HCT116 (cell line): Measurements from ENCODE around the gene ESRRG. TPM values are rescaled to one million over a fixed set of nuclear protein-coding genes. Genes with fewer than 3 reads are reported as not detected.

ENCODE experiments used
- ATAC-seq: fragments of 200-7000 bp; cut with Tn5 transposase; 2 replicates; pipeline ENCODE4 v1.9.1; 2020; ENCODE audit warnings: mild to moderate bottlenecking, moderate library complexity
- BruUV-seq: library from RNA; stranded (reverse); fragments of 400-500 nt; replicated peaks from 2 replicates; lab custom pipeline; 2021; lab: Mats Ljungman, UMichigan
- CTCF ChIA-PET: fragments of 300-600 bp; sonication (Branson Sonifier 250); formaldehyde crosslinking; loops from one replicate; lab custom pipeline; 2021; ENCODE audit warnings: antibody characterized with exemption; lab: Charles Lee
- POLR2A ChIA-PET: fragments of 300-600, 350-600 bp; sonication (Branson Sonifier 250); formaldehyde crosslinking; loops from one replicate; lab custom pipeline; 2021; ENCODE audit warnings: antibody characterized with exemption; lab: Charles Lee
- RAD21 ChIA-PET, 2 experiments: fragments of 300-600 bp; sonication (Branson Sonifier 250); formaldehyde crosslinking; loops; one replicate each; lab custom pipeline; 2023; ENCODE audit warnings: low total read pairs in 2 of 2; ENCODE audit not compliant: uncharacterized antibody in 2 of 2, unreplicated experiment in 2 of 2, low non-redundant PET in 1 of 2; lab: Charles Lee
- DNase-seq: peaks from one replicate; pipeline ENCODE4 v3.0.0-alpha.2; 2010; ENCODE audit warnings: low read depth, low spot score
- H2AFZ ChIP-seq: fragments of 200-600 bp; shearing (Covaris generic), sonication (generic); 2 replicates; pipeline ENCODE4 v1.6.1; 2017; ENCODE audit warnings: low read depth, mixed run types, mixed read lengths, antibody characterized with exemption, low read length; ENCODE audit not compliant: poor library complexity, severe bottlenecking
- H3K27ac ChIP-seq: 2 replicates; pipeline ENCODE4 v1.5.1; 2012; ENCODE audit warnings: low read depth, low read length
- H3K27me3 ChIP-seq: fragments of 200-600 bp; sonication (generic); 2 replicates; pipeline ENCODE4 v1.6.1; 2016; ENCODE audit warnings: mixed run types, low read length, mixed read lengths; ENCODE audit not compliant: insufficient read depth
- H3K36me3 ChIP-seq, 2 experiments: fragments of 200-500 bp in 1 of 2; fragments of 200-600 bp in 1 of 2; sonication (Bioruptor generic) in 1 of 2; sonication (generic) in 1 of 2; 2 replicates each; pipeline versions ENCODE4 v1.5.1 to v1.6.1; 2014 to 2016; ENCODE audit warnings: low read length in 2 of 2, inconsistent platforms in 1 of 2, mixed read lengths in 1 of 2, mixed run types in 1 of 2; ENCODE audit not compliant: insufficient read depth in 2 of 2, control insufficient read depth in 1 of 2
- H3K4me1 ChIP-seq, 2 experiments: fragments of 200-600 bp in 1 of 2; sonication (generic) in 1 of 2; 2 replicates each; pipeline versions ENCODE4 v1.5.1 to v1.6.1; 2012 to 2017; ENCODE audit warnings: low read length in 2 of 2, inconsistent platforms in 1 of 2, mild to moderate bottlenecking in 1 of 2, mixed read lengths in 1 of 2, mixed run types in 1 of 2, moderate library complexity in 1 of 2; ENCODE audit not compliant: insufficient read depth in 2 of 2, control insufficient read depth in 1 of 2
- H3K4me2 ChIP-seq: fragments of 200-600 bp; sonication (generic); 2 replicates; pipeline ENCODE4 v1.6.1; 2017; ENCODE audit warnings: mixed run types, low read length, mixed read lengths
- H3K4me3 ChIP-seq, 2 experiments: fragments of 200-600 bp in 1 of 2; sonication (generic) in 1 of 2; replicated peaks in 1 of 2; 2 replicates each; pipeline ENCODE4 v1.5.1; 2011 to 2016; ENCODE audit warnings: low read length in 2 of 2, control low read depth in 1 of 2, low read depth in 1 of 2, mild to moderate bottlenecking in 1 of 2, mixed read lengths in 1 of 2, mixed run types in 1 of 2
- H3K79me2 ChIP-seq: fragments of 200-600 bp; sonication (generic); 2 replicates; pipeline ENCODE4 v1.6.1; 2017; ENCODE audit warnings: mild to moderate bottlenecking, mixed run types, low read length, moderate library complexity, mixed read lengths; ENCODE audit not compliant: insufficient read depth
- H3K9ac ChIP-seq: fragments of 200-600 bp; sonication (generic); 2 replicates; pipeline ENCODE4 v1.6.1; 2016; ENCODE audit warnings: low read length, mixed read lengths
- H3K9me2 ChIP-seq: fragments of 200-600 bp; sonication (generic), shearing (Covaris generic); 2 replicates; pipeline ENCODE4 v1.6.1; 2017; ENCODE audit warnings: mixed run types, mild to moderate bottlenecking, moderate library complexity; ENCODE audit not compliant: insufficient read depth
- H3K9me3 ChIP-seq, 2 experiments: fragments of 200-500 bp in 1 of 2; fragments of 200-600 bp in 1 of 2; sonication (Bioruptor generic) in 1 of 2; sonication (generic) in 1 of 2; 2 replicates each; pipeline ENCODE4 v1.6.1; 2014 to 2017; ENCODE audit warnings: low read length in 2 of 2, mixed read lengths in 2 of 2, inconsistent platforms in 1 of 2, low read depth in 1 of 2, mild to moderate bottlenecking in 1 of 2, mixed run types in 1 of 2, moderate library complexity in 1 of 2; ENCODE audit not compliant: control insufficient read depth in 1 of 2, insufficient read depth in 1 of 2
- H4K20me1 ChIP-seq: fragments of 200-600 bp; sonication (generic), shearing (Covaris generic); 2 replicates; pipeline ENCODE4 v1.6.1; 2017; ENCODE audit warnings: mixed run types, mild to moderate bottlenecking, moderate library complexity; ENCODE audit not compliant: insufficient read depth
- FOSL1 ChIP-seq: IDR thresholded peaks from 2 replicates; pipeline ENCODE4 v1.6.1; 2012; ENCODE audit warnings: low read depth
- JUND ChIP-seq: IDR thresholded peaks from 2 replicates; pipeline ENCODE4 v1.6.1; 2012
- POLR2AphosphoS5 ChIP-seq: IDR thresholded peaks from 2 replicates; pipeline ENCODE4 v1.6.1; 2011; ENCODE audit warnings: mild to moderate bottlenecking, low read depth, low read length, moderate library complexity
- SP1 ChIP-seq: IDR thresholded peaks from 2 replicates; pipeline ENCODE4 v1.6.1; 2012; ENCODE audit warnings: low read depth
- intact Hi-C: fragments of 100-400 bp; cut with micrococcal nuclease; formaldehyde crosslinking; loops from 2 replicates; pipeline ENCODE4 v1.10.0; 2022
- total RNA-seq: library from RNA; stranded (reverse); gene quantifications from one replicate; pipeline ENCODE4 v1.2.1, GENCODE V29; 2021; ENCODE audit not compliant: unreplicated experiment
- TF ChIP-seq, protein P1 (sequence below): IDR thresholded peaks from 2 replicates; pipeline ENCODE4 v1.6.1; 2012

ESRRG gene
- total RNA-seq, 1 experiment from 2014 or later = not detected

DNA sequence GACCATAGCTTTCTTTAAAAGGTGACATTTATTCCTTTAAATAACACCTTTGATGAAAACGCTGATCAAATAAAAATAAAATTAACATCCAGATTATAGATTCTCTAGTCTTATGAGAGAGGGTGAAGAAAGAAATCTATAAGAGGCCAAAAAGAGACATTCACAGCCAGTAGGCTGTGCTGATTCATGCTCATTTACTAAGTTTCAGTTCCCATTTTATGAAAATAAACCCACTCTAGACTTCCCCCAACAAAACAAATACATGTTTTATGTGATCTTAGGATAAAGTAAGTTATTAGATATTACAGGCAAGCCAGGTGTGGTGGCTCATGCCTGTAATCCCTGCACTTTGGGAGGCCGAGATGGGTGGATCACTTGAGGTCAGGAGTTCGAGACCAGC, 21.1 kb downstream of the ESRRG start:
- no TSS peak for BruUV-seq
- H3K4me1 ChIP-seq = no peaks in the 10 kb centered on the region

DNA sequence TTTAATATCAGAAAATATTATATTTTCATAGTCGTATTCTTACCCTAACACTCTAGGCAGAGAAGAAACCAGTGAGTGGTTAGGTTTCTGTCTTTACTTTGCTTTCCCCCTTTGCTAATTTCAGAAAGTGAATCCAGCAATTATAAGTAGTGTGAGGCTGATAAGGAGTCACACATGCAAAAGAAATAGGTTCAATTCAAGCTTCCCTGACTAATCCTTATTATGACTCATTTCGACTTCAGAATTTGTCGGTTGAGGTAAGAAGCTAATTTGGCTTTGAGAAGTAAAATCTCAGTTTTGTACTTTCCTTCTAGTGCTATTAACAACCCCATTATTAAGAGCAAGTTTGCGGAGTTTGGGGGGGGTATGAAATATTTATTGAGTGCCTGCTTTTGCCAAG, 22.4 kb downstream of the ESRRG start:
- Histone ChIP-seq H3K9me3 (no peaks in the 10 kb centered on the region; a peak in 1 of 4 replicates), H3K4me2 (no peak overlapping the region), H3K36me3 (no peaks in the 10 kb centered on the region), H3K9me2 (no peaks in the 10 kb centered on the region), H3K4me1 (no peaks in the 10 kb centered on the region), H3K9ac (no peak overlapping the region), H4K20me1 (no peaks in the 10 kb centered on the region), H2AFZ (no peak overlapping the region), H3K27ac (no peak overlapping the region), H3K79me2 (no peaks in the 10 kb centered on the region), H3K4me3 (no peak overlapping the region), H3K27me3 (no peaks in the 10 kb centered on the region)
- ChIA-PET RAD21 (no interaction called here), CTCF (no interaction called here), POLR2A (no interaction called here)
- ATAC-seq (no peak), DNase-seq (no peak)
- intact Hi-C loops = no loop called here
- TF ChIP-seq JUND (no peak), FOSL1 (no peak), SP1 (no peak)
- TF ChIP-seq, protein P1, sequence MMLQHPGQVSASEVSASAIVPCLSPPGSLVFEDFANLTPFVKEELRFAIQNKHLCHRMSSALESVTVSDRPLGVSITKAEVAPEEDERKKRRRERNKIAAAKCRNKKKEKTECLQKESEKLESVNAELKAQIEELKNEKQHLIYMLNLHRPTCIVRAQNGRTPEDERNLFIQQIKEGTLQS = no peak
- BruUV-seq = no TSS peak

More for the DNA sequence above, 21.1 kb downstream of the ESRRG start:
- no peak overlapping the region for H3K4me2 ChIP-seq
- CTCF ChIA-PET = no interaction called here
- ATAC-seq (no peak), DNase-seq (no peak)
- H3K9ac ChIP-seq = no peak overlapping the region
- H4K20me1 ChIP-seq = no peaks in the 10 kb centered on the region
- H3K4me3 ChIP-seq = no peak overlapping the region
- RAD21 ChIA-PET = no interaction called here
- H3K9me3 ChIP-seq = no peaks in the 10 kb centered on the region; a peak in 1 of 4 replicates
- no peaks in the 10 kb centered on the region for H3K27me3 ChIP-seq
- intact Hi-C loops = no loop called here
- H3K27ac ChIP-seq = no peak overlapping the region
- no peaks in the 10 kb centered on the region for H3K9me2 ChIP-seq
- TF ChIP-seq POLR2AphosphoS5 = no peak
- H3K79me2 ChIP-seq = no peaks in the 10 kb centered on the region
- POLR2A ChIA-PET = no interaction called here
- H3K36me3 ChIP-seq = no peaks in the 10 kb centered on the region
- H2AFZ ChIP-seq = no peak overlapping the region
